Medulla oblongata (tissue), 1 donor: ENCODE data around the gene TMEM143.
A peak's percentile ranks its signal among the peaks of the same experiment; 100 is the strongest.
"Not testable (repeated sequence)": the region's sequence is repeated elsewhere in the genome, so short reads cannot be mapped to it uniquely, and the experiment has no call there.

Experiments used
- DNase-seq: peaks from one replicate; pipeline ENCODE4 v3.0.0-alpha.2; 2015; ENCODE audit errors: extremely low spot score

Gene TMEM143

DNA sequence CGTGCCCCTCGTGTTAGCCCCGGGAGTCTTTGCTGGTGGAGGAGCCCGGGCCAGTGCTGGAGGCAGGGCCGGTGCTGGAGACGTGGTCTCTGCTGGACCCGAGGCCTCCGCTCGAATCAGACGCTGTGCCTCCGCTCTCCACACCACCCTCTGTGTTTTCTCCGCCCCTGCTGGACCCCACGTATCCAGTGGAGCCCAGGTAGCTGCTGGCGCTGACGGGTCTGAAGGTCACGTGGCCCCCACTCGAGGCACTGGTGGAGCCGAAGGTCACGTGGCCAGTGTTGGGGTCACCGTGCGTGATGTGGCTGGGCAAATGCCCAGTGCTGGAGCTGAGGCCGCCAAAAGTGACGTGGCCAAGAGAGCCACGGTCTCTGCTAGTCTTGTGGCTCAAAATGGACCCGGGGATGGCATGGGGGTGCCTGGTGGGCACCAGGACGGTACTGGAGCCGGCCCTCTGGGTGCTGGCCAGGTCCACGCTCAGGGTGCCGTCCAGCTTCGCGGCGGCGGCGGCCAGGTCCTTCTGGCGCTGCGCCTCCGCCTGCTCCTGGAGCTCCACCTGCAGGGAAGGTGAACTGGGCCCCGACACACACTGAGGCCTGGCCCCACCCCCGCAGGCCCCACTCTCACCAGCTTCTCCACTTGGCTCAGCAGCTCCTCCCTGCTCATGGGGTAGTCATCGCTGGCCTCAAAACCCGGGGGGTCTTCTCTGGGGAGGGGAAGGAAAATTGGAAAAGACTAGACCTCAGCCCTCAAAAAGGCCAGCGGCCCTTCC, 66.6 kb downstream of the TMEM143 start:
- DNase-seq = no peak

DNA sequence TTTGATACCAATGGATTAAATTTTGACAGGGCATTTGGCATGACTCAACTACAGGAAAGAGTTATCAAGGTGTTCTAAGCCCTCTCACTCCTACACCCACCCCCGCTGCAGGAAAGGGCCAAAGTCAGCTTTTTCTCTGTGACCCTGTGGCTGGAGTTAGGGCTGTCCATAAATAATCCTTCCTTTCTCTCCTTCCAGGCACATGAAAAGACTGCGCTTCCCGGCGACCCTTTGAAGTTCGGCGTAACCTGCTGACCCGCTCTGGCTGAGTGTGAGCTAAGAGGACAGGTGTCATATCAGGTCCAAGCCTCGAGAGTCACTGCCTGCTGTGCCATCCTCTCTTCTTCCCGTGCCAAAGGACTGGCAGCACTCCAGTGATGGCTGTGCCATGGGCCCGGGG, 68.3 kb downstream of the TMEM143 start:
- DNase-seq = no peak

DNA sequence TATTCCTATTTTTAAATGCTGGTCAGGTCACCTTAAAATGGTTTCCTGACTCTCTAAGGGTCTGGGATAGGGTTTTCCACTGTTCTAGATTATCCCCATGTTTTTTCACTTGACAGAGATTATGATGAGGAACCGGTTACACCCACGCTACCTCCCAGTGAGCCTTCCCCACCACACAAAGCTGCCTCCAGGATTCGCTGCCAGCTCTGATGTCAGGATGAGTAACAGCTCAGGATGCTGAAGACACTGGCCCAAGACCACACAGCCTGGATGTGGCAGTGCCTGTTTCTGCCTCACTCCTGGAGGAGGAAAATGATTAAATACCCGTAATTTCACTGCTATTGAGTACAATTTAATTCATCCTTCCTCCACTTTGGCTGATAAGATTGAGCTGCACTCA, 70.9 kb downstream of the TMEM143 start:
- no peak for DNase-seq

DNA sequence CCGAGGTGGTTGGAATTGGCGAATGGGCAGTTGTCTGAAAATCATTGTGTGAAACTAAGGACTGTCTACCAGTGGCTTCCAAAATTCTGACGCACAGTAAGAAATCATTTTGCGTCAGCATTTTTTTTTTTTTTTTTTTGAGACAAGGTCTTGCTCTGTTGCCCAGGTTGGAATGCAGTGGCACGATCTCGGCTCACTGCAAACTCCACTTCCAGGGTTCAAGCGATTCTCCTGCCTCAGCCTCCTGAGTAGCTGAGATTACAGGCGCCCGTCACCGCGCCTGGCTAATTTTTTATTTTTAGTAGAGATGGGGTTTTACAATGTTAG, 72.3 kb downstream of the TMEM143 start:
- not testable (repeated sequence) for DNase-seq

DNA sequence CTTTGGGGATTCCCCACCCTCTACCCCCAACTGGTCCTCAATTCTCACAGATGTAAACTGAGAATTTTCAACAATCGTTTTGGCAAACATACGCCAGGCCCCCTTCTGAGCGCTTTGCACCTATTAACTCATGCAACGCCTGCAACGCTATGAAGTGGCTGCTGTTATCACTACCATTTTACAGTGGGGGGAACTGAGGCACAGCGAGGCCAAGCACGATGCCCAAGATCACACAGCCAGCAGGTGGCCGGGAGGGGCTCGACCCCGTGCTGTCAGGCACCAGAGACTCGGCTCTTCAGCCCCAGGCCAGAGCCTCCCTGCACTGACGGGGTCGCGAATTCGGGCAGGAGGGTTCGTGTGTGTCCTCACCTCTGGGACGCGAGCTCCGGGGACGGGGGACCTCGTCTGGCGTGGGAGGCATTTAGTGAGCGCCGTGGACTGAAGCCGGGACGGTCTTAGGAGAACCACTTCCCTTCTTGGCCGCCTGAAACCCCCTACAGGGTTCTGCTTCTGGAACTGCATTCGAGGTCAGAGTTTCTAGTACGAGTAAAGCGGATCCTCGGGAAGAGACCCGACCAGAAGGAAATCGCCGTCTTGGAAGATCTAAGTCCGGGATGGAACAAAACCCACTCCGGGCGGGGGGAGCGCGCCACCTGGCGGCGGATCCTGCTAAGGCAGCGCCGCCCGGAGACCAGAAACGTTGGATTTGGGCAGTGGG, 72.8 kb downstream of the TMEM143 start:
- peak; percentile 78 for DNase-seq

DNA sequence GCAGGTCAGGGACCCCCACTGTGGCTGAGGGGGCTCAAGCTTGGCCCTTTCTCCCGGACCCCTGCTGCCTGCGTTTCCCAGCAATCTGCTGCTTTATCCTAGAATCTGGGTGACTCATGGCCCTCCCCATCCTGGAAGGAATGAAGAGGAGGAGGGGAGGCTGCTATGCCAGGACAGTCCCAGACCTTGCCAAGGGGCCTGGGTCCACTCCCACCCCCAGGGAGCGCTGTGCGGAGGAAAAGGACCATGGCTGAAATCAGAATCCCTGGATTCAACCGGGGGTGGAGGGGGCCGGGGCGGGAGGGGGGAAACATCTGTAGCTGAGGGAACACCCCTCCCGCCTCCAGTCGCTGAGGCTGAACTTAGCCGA, 73.4 kb downstream of the TMEM143 start:
- no peak for DNase-seq

DNA sequence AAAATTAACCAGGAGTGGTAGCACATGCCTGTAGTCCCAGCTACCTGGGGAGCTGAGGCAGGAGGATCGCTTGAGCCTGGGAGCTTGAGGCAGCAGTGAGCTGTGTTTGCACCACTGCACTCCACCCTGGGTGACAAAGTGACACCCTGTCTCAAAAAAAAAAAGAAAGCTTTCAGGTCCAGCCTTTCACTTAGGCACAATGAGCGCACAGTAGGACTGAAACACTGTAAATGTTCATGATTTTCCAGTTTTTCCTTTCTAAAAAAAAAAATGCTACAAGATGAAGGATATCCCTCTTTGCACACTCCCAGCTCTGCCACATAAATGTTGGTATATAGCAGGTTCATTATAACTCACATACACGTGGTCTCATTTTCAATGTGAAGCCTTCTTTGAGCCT, 76.0 kb downstream of the TMEM143 start:
- DNase-seq = no peak

DNA sequence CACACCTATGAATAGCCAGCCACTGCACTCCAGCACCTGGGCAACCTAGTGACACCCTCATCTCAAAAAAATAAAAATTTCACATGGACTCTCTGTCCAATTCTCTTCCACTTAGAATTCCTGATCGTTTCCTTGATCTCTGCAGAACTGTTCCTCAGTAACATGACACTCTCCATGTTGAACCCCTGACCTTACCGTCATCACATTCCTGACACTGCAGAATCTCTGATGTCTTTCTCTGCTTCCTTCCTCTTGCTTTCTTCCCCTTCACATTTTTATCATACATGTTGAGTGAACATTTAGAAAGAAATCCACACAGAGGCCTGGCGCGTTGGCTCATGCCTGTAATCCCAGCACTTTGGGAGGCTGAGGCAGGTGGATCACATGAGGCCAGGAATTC, 78.8 kb downstream of the TMEM143 start:
- no peak for DNase-seq

DNA sequence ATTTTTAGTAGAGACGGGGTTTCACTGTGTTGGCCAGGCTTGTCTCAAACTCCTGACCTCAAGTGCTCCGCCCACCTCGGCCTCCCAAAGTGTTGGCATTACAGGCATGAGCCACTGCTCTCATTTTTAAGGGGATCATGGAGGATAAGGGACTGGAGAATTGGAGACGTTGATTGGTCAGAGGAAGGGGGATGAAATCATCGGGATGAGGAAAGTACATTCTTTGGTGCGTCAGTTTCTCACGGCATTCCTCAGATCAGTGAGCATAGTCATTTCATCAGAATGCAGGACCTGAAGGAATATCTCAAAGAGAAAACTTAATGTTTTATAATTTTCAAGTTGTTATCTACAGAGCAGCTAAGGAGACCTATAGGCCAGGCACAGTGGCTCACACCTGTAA, 79.8 kb downstream of the TMEM143 start:
- DNase-seq = no peak
